ENCODE results near the gene LNPEP. TPM values are rescaled to one million over a fixed set of nuclear protein-coding genes. Genes with fewer than 3 reads are reported as not detected.

LNPEP gene
- total and polyA plus RNA-seq, 2 of the 4 experiments (the other 2 are of a cell fraction), result 3.6 to 27.4 TPM

DNA sequence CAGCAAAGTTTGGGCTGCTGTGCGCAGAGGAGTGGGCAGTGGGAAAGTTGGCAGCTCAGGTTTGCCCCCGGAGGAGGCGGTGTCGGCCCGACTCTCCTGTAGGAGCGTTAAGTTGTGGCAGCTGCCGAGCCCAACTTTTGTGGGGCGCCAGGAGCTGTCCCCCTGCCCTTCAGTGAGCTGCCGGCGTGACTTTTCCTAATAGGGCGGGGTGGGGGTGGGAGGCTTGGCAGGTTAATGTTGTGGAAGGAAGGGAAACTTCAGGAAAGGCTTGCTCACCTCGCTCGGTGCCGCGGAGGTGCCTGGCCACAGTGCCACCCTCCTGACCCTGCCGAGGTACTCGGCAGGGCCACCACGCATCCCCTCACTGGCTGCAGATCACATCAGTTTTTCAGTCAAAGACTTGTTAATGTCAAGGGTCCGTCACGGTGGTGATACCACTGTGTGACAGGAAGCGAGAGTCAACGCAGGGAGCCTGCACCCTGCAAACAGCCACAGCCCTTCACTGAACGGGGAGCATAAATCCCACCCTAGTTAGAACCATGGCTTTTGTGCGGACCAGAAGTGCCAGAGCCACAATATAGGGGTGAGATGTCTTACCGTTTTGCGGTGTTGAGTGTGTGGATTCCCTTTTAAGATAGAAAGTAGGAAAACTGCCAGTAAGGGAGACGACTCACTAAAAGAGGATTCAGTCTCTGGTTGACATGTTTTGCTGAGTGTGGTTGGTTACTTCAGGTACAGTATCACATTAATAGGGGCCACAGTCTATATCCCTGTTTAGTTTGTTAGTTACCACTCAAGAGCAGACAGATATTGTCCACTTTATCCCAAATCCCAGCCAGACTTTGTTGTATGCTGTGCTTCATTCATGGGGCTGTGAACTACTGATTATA lies 796 bp downstream of the LNPEP start:
- Histone ChIP-seq H3K56ac (ENCODE audit: extremely low read depth, insufficient read depth, low read length) (0 out of 2 replicates have a peak overlapping the region, but pooled peaks have one; percentile 20), H2BK120ac (ENCODE audit: low read depth, low read length) (no peak overlapping the region), H3K4me2 (ENCODE audit: low read depth, low read length) (peak overlapping the region; percentile 100), H2BK20ac (ENCODE audit: low read depth, low read length) (no peak overlapping the region), H3K9me3 (ENCODE audit: control insufficient read depth, insufficient read depth, low read length) (no peaks in the 10 kb centered on the region), H3K4me1 (ENCODE audit: control insufficient read depth, insufficient read depth, low read length) (peaks cover 2% of the 10 kb centered on the region), H3K4ac (ENCODE audit: low read depth, low read length) (peak overlapping the region; percentile 8; the same call in 1 of the 2 replicates), H2BK5ac (ENCODE audit: low read depth, low read length, poor library complexity, severe bottlenecking) (peak overlapping the region; percentile 67), H2AK9ac (replicated peaks; ENCODE audit: low read depth, low read length, poor library complexity) (peak overlapping the region; percentile 97), H3K14ac (replicated peaks; ENCODE audit: low read depth, low read length) (peak overlapping the region; percentile 25), H4K91ac (ENCODE audit: insufficient read depth, low read depth, low read length) (peak overlapping the region; percentile 5; the same call in 1 of the 2 replicates), H4K5ac (ENCODE audit: low read depth, low read length) (no peak overlapping the region), H2BK15ac (ENCODE audit: low read depth, low read length) (no peak overlapping the region), H4K20me1 (ENCODE audit: insufficient read depth, low read length) (0 out of 2 replicates have a peak, but pooled peaks cover 3% of the 10 kb centered on the region), H3K9ac (ENCODE audit: low read depth, low read length) (peak overlapping the region; percentile 54), H3K4me3 (ENCODE audit: insufficient read depth, low read depth, low read length) (peak overlapping the region; percentile 68), H3K27ac (ENCODE audit: insufficient read depth, low read length) (peak overlapping the region; percentile 59), H3K36me3 (ENCODE audit: control insufficient read depth, insufficient read depth, low read length) (no peaks in the 10 kb centered on the region), H3K23ac (ENCODE audit: low read depth, low read length) (peak overlapping the region; percentile 10; the same call in 1 of the 2 replicates), H3K79me1 (ENCODE audit: low read depth in 1 of 2, low read length in 2 of 2) (peaks cover 10 to 41% of the 10 kb centered on the region in 2 experiments; a peak in 3 of 4 replicates), H3K18ac (ENCODE audit: low read depth, low read length) (no peak overlapping the region), H2AFZ (replicated peaks; ENCODE audit: low read length, poor library complexity) (peak overlapping the region; percentile 95), H2AK5ac (ENCODE audit: low read depth, low read length) (peak overlapping the region; percentile 11; the same call in 1 of the 2 replicates), H4K8ac (ENCODE audit: low read depth in 2 of 2, low read length in 2 of 2) (no peak overlapping the region; a peak in 1 of 4 replicates), H3K9me1 (ENCODE audit: insufficient read depth, low read length) (no peaks in the 10 kb centered on the region), H3K27me3 (ENCODE audit: control insufficient read depth, insufficient read depth, low read length) (no peaks in the 10 kb centered on the region)
- CTCF ChIA-PET, result interaction anchor here (0.6 to 0.7 kb wide), 2 partner anchors 51 to 112 kb away, joined by 3 read pairs; no protein-coding TSS in a partner anchor
- BruUV-seq (replicated peaks), result no TSS peak
- ATAC-seq (ENCODE audit: low read depth) (peak; percentile 1), DNase-seq (peak; percentile 31)
- in situ Hi-C loops (cut with MboI; ENCODE audit: low sequenced_read_pairs) (no loop called here), intact Hi-C loops (cut with micrococcal nuclease) (loop anchor here (5.0 kb wide), 4 partner anchors 61 to 324 kb away; partner anchors contain the start of gene LIX1), dilution Hi-C loops (cut with HindIII; ENCODE audit: low sequenced_read_pairs, unreplicated experiment) (no loop called here)
- no peak for TF ChIP-seq BHLHE40 (IDR thresholded peaks at IDR 0.05; ENCODE audit: low read depth, low read length)
- no peak for TF ChIP-seq MXI1 (IDR thresholded peaks at IDR 0.05; ENCODE audit: borderline replicate concordance, low read depth, low read length)
- TF ChIP-seq MAFK (IDR thresholded peaks at IDR 0.05; ENCODE audit: low read depth, low read length), result no peak
- no peak for TF ChIP-seq NFE2L2 (IDR thresholded peaks at IDR 0.05; ENCODE audit: low read depth, low read length)
- TF ChIP-seq RAD21 (IDR thresholded peaks at IDR 0.05; ENCODE audit: low read length), result no peak
- TF ChIP-seq, protein P1, sequence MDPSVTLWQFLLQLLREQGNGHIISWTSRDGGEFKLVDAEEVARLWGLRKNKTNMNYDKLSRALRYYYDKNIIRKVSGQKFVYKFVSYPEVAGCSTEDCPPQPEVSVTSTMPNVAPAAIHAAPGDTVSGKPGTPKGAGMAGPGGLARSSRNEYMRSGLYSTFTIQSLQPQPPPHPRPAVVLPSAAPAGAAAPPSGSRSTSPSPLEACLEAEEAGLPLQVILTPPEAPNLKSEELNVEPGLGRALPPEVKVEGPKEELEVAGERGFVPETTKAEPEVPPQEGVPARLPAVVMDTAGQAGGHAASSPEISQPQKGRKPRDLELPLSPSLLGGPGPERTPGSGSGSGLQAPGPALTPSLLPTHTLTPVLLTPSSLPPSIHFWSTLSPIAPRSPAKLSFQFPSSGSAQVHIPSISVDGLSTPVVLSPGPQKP (IDR thresholded peaks at IDR 0.05; ENCODE audit: borderline replicate concordance, low read depth, low read length), result no peak
- no peak for TF ChIP-seq CEBPB (IDR thresholded peaks at IDR 0.05; ENCODE audit: low read depth, low read length)
- TF ChIP-seq, protein P2, sequence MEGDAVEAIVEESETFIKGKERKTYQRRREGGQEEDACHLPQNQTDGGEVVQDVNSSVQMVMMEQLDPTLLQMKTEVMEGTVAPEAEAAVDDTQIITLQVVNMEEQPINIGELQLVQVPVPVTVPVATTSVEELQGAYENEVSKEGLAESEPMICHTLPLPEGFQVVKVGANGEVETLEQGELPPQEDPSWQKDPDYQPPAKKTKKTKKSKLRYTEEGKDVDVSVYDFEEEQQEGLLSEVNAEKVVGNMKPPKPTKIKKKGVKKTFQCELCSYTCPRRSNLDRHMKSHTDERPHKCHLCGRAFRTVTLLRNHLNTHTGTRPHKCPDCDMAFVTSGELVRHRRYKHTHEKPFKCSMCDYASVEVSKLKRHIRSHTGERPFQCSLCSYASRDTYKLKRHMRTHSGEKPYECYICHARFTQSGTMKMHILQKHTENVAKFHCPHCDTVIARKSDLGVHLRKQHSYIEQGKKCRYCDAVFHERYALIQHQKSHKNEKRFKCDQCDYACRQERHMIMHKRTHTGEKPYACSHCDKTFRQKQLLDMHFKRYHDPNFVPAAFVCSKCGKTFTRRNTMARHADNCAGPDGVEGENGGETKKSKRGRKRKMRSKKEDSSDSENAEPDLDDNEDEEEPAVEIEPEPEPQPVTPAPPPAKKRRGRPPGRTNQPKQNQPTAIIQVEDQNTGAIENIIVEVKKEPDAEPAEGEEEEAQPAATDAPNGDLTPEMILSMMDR (conservative IDR thresholded peaks at IDR 0.05; ENCODE audit: low read depth, low read length), result no peak
- POLR2A ChIA-PET (ENCODE audit: unreplicated experiment), result interaction anchor here (0.6 to 1.1 kb wide), 2 partner anchors 43 to 170 kb away, joined by 6 read pairs; no protein-coding TSS in a partner anchor
- 0% methylated on average over 7 of the region's 27 CpGs; no CpG with 5 or more reads in 1 of the 2 experiments for WGBS, 2 experiments (ENCODE audit: extremely low coverage in 2 of 2, insufficient read length in 1 of 2)
